Trophoblast cell (in vitro differentiated cells and primary cell): Measurements from ENCODE around the gene C5orf52. TPM values are rescaled to one million over a fixed set of nuclear protein-coding genes. Genes with fewer than 3 reads are reported as not detected.
A peak's percentile ranks its signal among the peaks of the same experiment; 100 is the strongest.

Source experiments
- DNase-seq, 2 donors: peaks; one replicate each; pipeline ENCODE4 v3.0.0-alpha.2; 2016
- H2AFZ ChIP-seq: 2 replicates; pipeline ENCODE4 v1.6.1; 2013; ENCODE audit warnings: low read length, moderate library complexity, mild to moderate bottlenecking; ENCODE audit not compliant: insufficient read depth, poor library complexity
- H2AK5ac ChIP-seq: 2 replicates; pipeline ENCODE4 v1.6.1; 2013; ENCODE audit warnings: mild to moderate bottlenecking, low read length
- H2BK120ac ChIP-seq: 2 replicates; pipeline ENCODE4 v1.6.1; 2013; ENCODE audit warnings: low read length, mild to moderate bottlenecking, moderate library complexity; ENCODE audit not compliant: insufficient read depth, poor library complexity
- H2BK12ac ChIP-seq: 2 replicates; pipeline ENCODE4 v1.6.1; 2013; ENCODE audit warnings: mild to moderate bottlenecking, low read length, moderate library complexity
- H2BK5ac ChIP-seq: 2 replicates; pipeline ENCODE4 v1.6.1; 2013; ENCODE audit warnings: low read length, low read depth, moderate library complexity, mild to moderate bottlenecking; ENCODE audit not compliant: poor library complexity
- H3K14ac ChIP-seq: 2 replicates; pipeline ENCODE4 v1.6.1; 2013; ENCODE audit warnings: mild to moderate bottlenecking, low read length
- H3K18ac ChIP-seq: 2 replicates; pipeline ENCODE4 v1.6.1; 2013; ENCODE audit warnings: mild to moderate bottlenecking, low read length
- H3K23ac ChIP-seq: 2 replicates; pipeline ENCODE4 v1.6.1; 2013; ENCODE audit warnings: low read length
- H3K27ac ChIP-seq: 2 replicates; pipeline ENCODE4 v1.5.1; 2013; ENCODE audit warnings: low read depth, mild to moderate bottlenecking, inconsistent platforms, low read length, moderate library complexity
- H3K27me3 ChIP-seq: 2 replicates; pipeline ENCODE4 v1.6.1; 2013; ENCODE audit warnings: inconsistent platforms, mild to moderate bottlenecking, low read length, moderate library complexity; ENCODE audit not compliant: insufficient read depth
- H3K36me3 ChIP-seq, 2 experiments: 1 replicate in 1 of 2; 2 replicates in 1 of 2; pipeline ENCODE4 v1.6.1; 2013; ENCODE audit warnings: low read length in 2 of 2, mild to moderate bottlenecking in 2 of 2, moderate library complexity in 1 of 2; ENCODE audit not compliant: insufficient read depth in 2 of 2, control insufficient read depth in 1 of 2
- H3K4ac ChIP-seq: 2 replicates; pipeline ENCODE4 v1.6.1; 2013; ENCODE audit warnings: low read depth, mild to moderate bottlenecking, low read length, moderate library complexity
- H3K4me1 ChIP-seq, 2 experiments: 1 replicate in 1 of 2; 2 replicates in 1 of 2; pipeline ENCODE4 v1.6.1; 2013; ENCODE audit warnings: low read length in 2 of 2, mild to moderate bottlenecking in 2 of 2, moderate library complexity in 1 of 2; ENCODE audit not compliant: insufficient read depth in 2 of 2, control insufficient read depth in 1 of 2
- H3K4me2 ChIP-seq: 2 replicates; pipeline ENCODE4 v1.6.1; 2013; ENCODE audit warnings: inconsistent platforms, mild to moderate bottlenecking, low read length, moderate library complexity
- H3K4me3 ChIP-seq: 2 replicates; pipeline ENCODE4 v1.5.1; 2013; ENCODE audit warnings: mild to moderate bottlenecking, low read depth, low read length, inconsistent platforms
- H3K79me1 ChIP-seq: one replicate; pipeline ENCODE4 v1.6.1; 2013; ENCODE audit warnings: low read length
- H3K79me2 ChIP-seq: 2 replicates; pipeline ENCODE4 v1.6.1; 2013; ENCODE audit warnings: low read length, mild to moderate bottlenecking; ENCODE audit not compliant: control insufficient read depth, insufficient read depth, poor library complexity
- H3K9ac ChIP-seq: 2 replicates; pipeline ENCODE4 v1.6.1; 2013; ENCODE audit warnings: mild to moderate bottlenecking, low read length
- H3K9me3 ChIP-seq: 2 replicates; pipeline ENCODE4 v1.6.1; 2013; ENCODE audit warnings: low read depth, mild to moderate bottlenecking, control low read depth, inconsistent platforms, low read length; ENCODE audit not compliant: insufficient read depth
- H4K12ac ChIP-seq: 2 replicates; pipeline ENCODE4 v1.6.1; 2013; ENCODE audit warnings: low read depth, mild to moderate bottlenecking, low read length, moderate library complexity
- H4K8ac ChIP-seq: 2 replicates; pipeline ENCODE4 v1.6.1; 2013; ENCODE audit warnings: low read depth, mild to moderate bottlenecking, low read length, moderate library complexity
- H4K91ac ChIP-seq: one replicate; pipeline ENCODE4 v1.6.1; 2013; ENCODE audit warnings: low read depth, mild to moderate bottlenecking, low read length, moderate library complexity
- WGBS: extraction: QIAGEN DNeasy Blood & Tissue Kit; methylation state at CpG from one replicate; pipeline ENCODE4 v1.1.7; 2013; ENCODE audit warnings: missing lambda C conversion rate; ENCODE audit not compliant: insufficient read length, insufficient coverage; ENCODE audit errors: extremely low coverage; 5-methylcytosine and 5-hydroxymethylcytosine counted together
- polyA plus RNA-seq: library from polyadenylated mRNA; stranded (reverse); fragments of 200-250 nt; gene quantifications from 2 replicates; pipeline ENCODE4 v1.2.3, GENCODE V29; 2013

Gene C5orf52
- not detected in 2 replicates for polyA plus RNA-seq

DNA sequence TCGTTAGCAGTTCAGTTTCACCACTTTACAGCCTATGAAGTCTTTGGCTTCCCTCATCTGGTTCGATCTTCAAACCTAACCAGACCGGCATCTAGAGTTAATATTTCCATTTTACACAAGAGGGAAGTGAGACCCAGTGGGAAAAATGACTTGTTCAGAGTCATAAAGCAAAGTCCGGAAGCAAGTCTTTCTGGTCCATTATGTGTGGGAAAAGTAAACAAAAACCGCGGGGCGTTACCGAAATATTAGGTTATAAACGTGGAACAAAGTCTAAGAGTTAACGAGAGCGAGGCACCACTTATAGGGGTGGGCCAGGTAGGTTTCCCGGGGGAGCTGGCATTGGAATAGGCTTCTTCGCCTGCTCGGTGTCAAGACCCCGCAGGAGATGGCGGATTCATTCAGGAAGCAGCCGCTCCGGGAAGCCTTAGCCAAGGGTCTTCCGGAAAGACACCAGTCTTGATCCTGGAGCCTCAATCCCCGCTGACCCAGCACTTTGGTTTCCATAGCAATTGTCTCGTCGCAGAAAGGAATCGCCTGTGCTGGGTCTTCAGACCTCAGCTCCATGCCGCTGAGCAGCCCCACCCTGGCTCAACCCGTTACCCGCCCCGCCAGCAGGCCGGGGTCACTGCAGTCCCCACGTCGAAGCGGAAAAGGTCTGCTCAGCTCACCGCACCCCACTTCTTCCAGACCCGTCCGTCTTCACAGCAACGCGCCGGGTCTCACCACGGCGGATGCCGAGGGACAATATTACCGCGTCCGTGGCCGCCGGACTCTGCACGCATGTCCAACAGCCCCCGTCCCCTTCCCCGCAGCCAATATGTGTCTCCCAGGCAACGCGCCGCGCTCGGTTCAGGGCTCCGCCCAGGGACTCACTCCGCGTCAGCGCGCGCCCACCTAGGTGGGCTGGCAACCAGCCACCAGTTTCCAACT is at the start of gene C5orf52:
Gene C5orf52 (plus strand): TSS at position 872 of the 930 bp plus-strand sequence. CDS start 82 bp downstream, outside the sequence.
- H4K12ac ChIP-seq = no peak within 1 kb of the TSS
- no peak within 1 kb of the TSS for H2BK12ac ChIP-seq
- peak; percentile 67 to 75 for DNase-seq
- H3K4me2 ChIP-seq = peak within 1 kb of the TSS; percentile 27
- H3K23ac ChIP-seq = no peak within 1 kb of the TSS
- H3K27ac ChIP-seq = no peak within 1 kb of the TSS
- no peak within 1 kb of the TSS for H4K91ac ChIP-seq
- no peak within 1 kb of the TSS for H2BK5ac ChIP-seq
- H2BK120ac ChIP-seq = no peak within 1 kb of the TSS
- no peaks in the 10 kb centered on the region for H3K79me2 ChIP-seq
- peak within 1 kb of the TSS; percentile 14 for H3K4me3 ChIP-seq
- no peak within 1 kb of the TSS for H3K14ac ChIP-seq
- no CpG with 5 or more reads among the region's 59 CpGs for WGBS
- no peaks in the 10 kb centered on the region for H3K27me3 ChIP-seq
- no peak within 1 kb of the TSS for H2AK5ac ChIP-seq
- no peaks in the 10 kb centered on the region for H3K36me3 ChIP-seq
- H3K4ac ChIP-seq = no peak within 1 kb of the TSS
- H4K8ac ChIP-seq = no peak within 1 kb of the TSS
- H3K18ac ChIP-seq = no peak within 1 kb of the TSS
- H3K9me3 ChIP-seq = peaks cover 12% of the 10 kb centered on the region
- H3K9ac ChIP-seq = no peak within 1 kb of the TSS
- peaks cover 2% of the 10 kb centered on the region for H3K79me1 ChIP-seq
- no peak within 1 kb of the TSS for H2AFZ ChIP-seq
- no peaks in the 10 kb centered on the region for H3K4me1 ChIP-seq

- no peak overlapping the region for H2AK5ac ChIP-seq
- H4K91ac ChIP-seq = no peak overlapping the region
- H2BK120ac ChIP-seq = no peak overlapping the region
- no peaks in the 10 kb centered on the region for H3K36me3 ChIP-seq
- H2BK12ac ChIP-seq = no peak overlapping the region
- no peaks in the 10 kb centered on the region for H3K4me1 ChIP-seq
- no peaks in the 10 kb centered on the region for H3K27me3 ChIP-seq
- no peak overlapping the region for H2BK5ac ChIP-seq
- no peaks in the 10 kb centered on the region for H3K9me3 ChIP-seq
- no peak overlapping the region for H3K4me2 ChIP-seq
- H3K18ac ChIP-seq = no peak overlapping the region
- no peak overlapping the region for H4K12ac ChIP-seq
- no peak overlapping the region for H3K4me3 ChIP-seq
- no peak overlapping the region for H4K8ac ChIP-seq
- no peak for DNase-seq
- no CpG with 5 or more reads among the region's 2 CpGs for WGBS
- no peak overlapping the region for H3K4ac ChIP-seq
- H3K9ac ChIP-seq = no peak overlapping the region
- no peaks in the 10 kb centered on the region for H3K79me2 ChIP-seq
- H3K14ac ChIP-seq = no peak overlapping the region
- no peaks in the 10 kb centered on the region for H3K79me1 ChIP-seq
- no peak overlapping the region for H3K27ac ChIP-seq
- H2AFZ ChIP-seq = no peak overlapping the region
- no peak overlapping the region for H3K23ac ChIP-seq
These were observed 47.2 kb upstream of the C5orf52 start for GRCh38 chr5:157624144-157624543.

DNA sequence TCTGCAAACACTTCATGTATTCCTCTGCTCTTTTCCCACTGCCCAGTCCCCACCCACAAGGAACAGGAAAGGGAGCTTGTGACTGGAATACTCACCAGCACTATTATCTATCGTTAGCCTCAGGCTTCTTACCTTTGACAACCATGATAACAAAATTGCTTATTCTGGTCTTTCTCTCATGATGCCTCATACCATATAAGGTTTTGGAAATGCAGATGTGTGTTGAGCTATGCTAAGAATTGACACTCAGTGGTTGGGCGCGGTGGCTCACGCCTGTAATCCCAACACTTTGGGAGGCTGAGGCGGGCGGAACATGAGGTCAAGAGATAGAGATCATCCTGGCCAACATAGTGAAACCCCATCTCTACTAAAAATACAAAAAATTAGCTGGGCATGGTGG is 44.5 kb upstream of the C5orf52 start:
- no peak overlapping the region for H3K4me3 ChIP-seq
- H3K9ac ChIP-seq = no peak overlapping the region
- no peak overlapping the region for H4K91ac ChIP-seq
- no peak overlapping the region for H3K4ac ChIP-seq
- H4K12ac ChIP-seq = no peak overlapping the region
- H4K8ac ChIP-seq = no peak overlapping the region
- no peak overlapping the region for H2BK12ac ChIP-seq
- no CpG with 5 or more reads among the region's 6 CpGs for WGBS
- no peaks in the 10 kb centered on the region for H3K79me2 ChIP-seq
- H3K27me3 ChIP-seq = no peaks in the 10 kb centered on the region
- no peaks in the 10 kb centered on the region for H3K9me3 ChIP-seq
- H2AK5ac ChIP-seq = no peak overlapping the region
- H3K23ac ChIP-seq = no peak overlapping the region
- no peak overlapping the region for H2AFZ ChIP-seq
- no peak overlapping the region for H3K4me2 ChIP-seq
- H3K27ac ChIP-seq = no peak overlapping the region
- H3K14ac ChIP-seq = no peak overlapping the region
- DNase-seq = peak; percentile 88 to 96
- H2BK120ac ChIP-seq = no peak overlapping the region
- no peaks in the 10 kb centered on the region for H3K36me3 ChIP-seq
- no peaks in the 10 kb centered on the region for H3K79me1 ChIP-seq
- H3K4me1 ChIP-seq = no peaks in the 10 kb centered on the region
- H2BK5ac ChIP-seq = no peak overlapping the region
- no peak overlapping the region for H3K18ac ChIP-seq

DNA sequence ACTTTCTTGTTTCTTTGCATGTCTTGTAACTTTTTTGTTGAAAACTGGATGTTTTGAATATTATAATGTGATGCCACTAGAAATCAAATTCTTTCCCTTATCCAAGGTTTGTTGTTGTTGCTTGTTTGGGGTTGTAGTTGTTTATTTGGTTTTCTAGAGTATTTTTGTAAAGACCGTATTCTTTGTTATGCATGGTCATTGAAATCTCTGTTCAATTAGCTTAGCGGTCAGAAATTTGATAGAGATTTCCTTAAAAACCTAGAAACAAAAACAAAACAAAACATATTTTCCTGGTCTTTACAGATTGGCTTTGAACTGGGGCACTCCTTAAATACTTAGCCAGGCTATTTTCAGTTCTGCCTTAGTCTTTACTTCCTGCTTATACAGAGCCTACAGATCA is 41.0 kb upstream of the C5orf52 start:
- H2AFZ ChIP-seq = no peak overlapping the region
- H3K14ac ChIP-seq = no peak overlapping the region
- no peak overlapping the region for H3K23ac ChIP-seq
- H2BK5ac ChIP-seq = no peak overlapping the region
- H3K27ac ChIP-seq = no peak overlapping the region
- H3K36me3 ChIP-seq = no peaks in the 10 kb centered on the region
- H3K4me3 ChIP-seq = no peak overlapping the region
- no CpG with 5 or more reads among the region's 2 CpGs for WGBS
- no peak overlapping the region for H3K4ac ChIP-seq
- H4K12ac ChIP-seq = no peak overlapping the region
- DNase-seq = no peak
- H4K91ac ChIP-seq = no peak overlapping the region
- no peaks in the 10 kb centered on the region for H3K79me2 ChIP-seq
- H3K4me2 ChIP-seq = no peak overlapping the region
- H3K9ac ChIP-seq = no peak overlapping the region
- no peak overlapping the region for H2BK120ac ChIP-seq
- H3K79me1 ChIP-seq = no peaks in the 10 kb centered on the region
- no peaks in the 10 kb centered on the region for H3K4me1 ChIP-seq
- H2BK12ac ChIP-seq = no peak overlapping the region
- no peak overlapping the region for H3K18ac ChIP-seq
- no peak overlapping the region for H2AK5ac ChIP-seq
- no peaks in the 10 kb centered on the region for H3K9me3 ChIP-seq
- H4K8ac ChIP-seq = no peak overlapping the region
- H3K27me3 ChIP-seq = no peaks in the 10 kb centered on the region
